Right ventricle myocardium superior (tissue), 1 donor: Measurements from ENCODE around the gene COPS8. TPM values are rescaled to one million over a fixed set of nuclear protein-coding genes. Genes with fewer than 3 reads are reported as not detected.
A peak's percentile ranks its signal among the peaks of the same experiment; 100 is the strongest.

Source experiments
- ATAC-seq: fragments of 200-7000 bp; cut with Tn5 transposase; one replicate; pipeline ENCODE4 v1.9.1; 2020; ENCODE audit warnings: mild to moderate bottlenecking; ENCODE audit not compliant: poor library complexity
- DNase-seq: peaks from one replicate; pipeline ENCODE4 v3.0.0-alpha.2; 2020
- intact Hi-C: fragments of 100-400 bp; cut with DNase I; formaldehyde crosslinking; loops from one replicate; pipeline ENCODE4 v1.11.2; 2022
- total RNA-seq: library from RNA; stranded (reverse); fragmentation: NEBNext Ultra II Directional; extraction: Animal tissue kit (Norgen Biotek cat#: 25700); gene quantifications from one replicate; pipeline ENCODE4 v1.2.1, GENCODE V29; 2021
- donor health status: DM: no; HTN: yes; CAD: no; lungs with severe emphysema.

COPS8 gene
- total RNA-seq, 1 donor from 2014 or later: 85.8 TPM

GRCh38 chr2:237061356-237061755, 24.3 kb upstream of the COPS8 start:
- no peak for DNase-seq
- intact Hi-C loops: loop anchor here (2.0 to 10.0 kb wide), 2 partner anchors 709 to 1277 kb away; no protein-coding TSS in a partner anchor

GRCh38 chr2:237062585-237062984, 23.1 kb upstream of the COPS8 start:
- ATAC-seq: no peak
- intact Hi-C loops: loop anchor here (10.0 kb wide), 1 partner anchor 1278 kb away; no protein-coding TSS in a partner anchor
- no peak for DNase-seq

More at GRCh38 chr2:237061356-237061755, 24.3 kb upstream of the COPS8 start:
- ATAC-seq: no peak

DNA sequence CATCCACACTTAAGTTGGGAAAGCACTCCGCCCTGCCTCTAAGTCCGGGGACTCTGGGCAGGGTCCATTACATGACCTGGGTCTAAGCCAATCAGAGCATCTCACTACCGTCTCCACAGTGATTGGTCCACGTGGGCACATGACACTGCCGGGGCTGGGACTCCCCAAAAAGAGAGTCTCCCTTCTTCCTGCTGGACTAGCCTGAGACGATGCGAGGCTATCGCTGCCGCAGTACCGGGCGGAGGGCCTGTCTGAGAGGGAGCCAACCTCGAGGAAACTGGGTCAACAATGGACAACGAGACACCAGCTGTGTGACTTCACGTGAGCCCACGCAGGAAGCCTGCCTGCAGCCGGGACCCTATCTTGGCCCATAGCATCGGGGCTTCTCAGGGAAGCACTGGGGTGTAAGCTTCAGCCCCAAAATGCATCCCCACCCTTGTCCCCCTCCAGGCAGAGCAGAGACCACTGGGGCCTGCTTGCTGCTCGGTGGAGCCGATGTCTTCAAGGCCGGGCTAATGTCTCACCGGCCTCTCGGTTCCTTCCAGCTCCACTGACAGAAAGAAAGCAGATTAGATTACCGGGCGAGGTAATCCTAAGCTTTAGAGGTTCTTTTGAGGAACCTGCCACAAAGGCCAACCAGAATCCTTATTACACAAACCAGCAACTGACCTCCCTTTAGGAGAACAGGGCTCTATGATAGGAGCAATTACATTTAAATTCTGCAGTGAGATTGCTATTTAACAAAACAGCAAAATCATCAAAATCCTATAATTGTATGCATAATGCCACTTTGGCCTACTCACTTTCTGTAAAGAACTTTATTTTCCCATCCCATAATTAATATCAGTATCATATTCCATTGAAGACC, 21.3 kb upstream of the COPS8 start:
- intact Hi-C loops: loop anchor here (10.0 kb wide), 1 partner anchor 1280 kb away; no protein-coding TSS in a partner anchor
- ATAC-seq: peak; percentile 21
- DNase-seq: no peak

- ATAC-seq (no peak), DNase-seq (no peak)
- intact Hi-C loops: loop anchor here (10.0 kb wide), 1 partner anchor 1280 kb away; no protein-coding TSS in a partner anchor
Measured at GRCh38 chr2:237065071-237065377, 20.7 kb upstream of the COPS8 start.

DNA sequence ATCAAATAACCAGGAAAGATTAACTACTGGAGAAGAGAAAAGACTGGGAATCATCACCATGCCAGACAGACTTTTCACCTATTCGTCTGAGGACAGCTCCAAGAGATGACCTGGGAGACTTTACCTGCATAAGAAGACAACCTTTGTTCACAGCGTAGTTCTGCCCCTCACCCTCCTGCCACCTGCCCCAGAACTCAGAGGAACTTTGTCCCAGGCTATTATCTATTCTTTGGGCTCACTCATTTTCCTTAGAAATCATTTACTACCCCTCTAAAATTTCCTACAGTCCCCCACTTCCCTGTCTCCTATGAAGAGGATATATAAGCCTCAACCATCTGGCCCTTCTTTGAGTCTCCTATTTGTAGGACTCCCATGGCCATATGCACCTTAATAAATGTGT, 19.3 kb upstream of the COPS8 start:
- no peak for ATAC-seq
- no peak for DNase-seq
- intact Hi-C loops: loop anchor here (10.0 kb wide), 1 partner anchor 1282 kb away; no protein-coding TSS in a partner anchor

GRCh38 chr2:237068005-237068576, 17.6 kb upstream of the COPS8 start:
- ATAC-seq (no peak), DNase-seq (no peak)
- intact Hi-C loops: loop anchor here (10.0 kb wide), 1 partner anchor 1283 kb away; no protein-coding TSS in a partner anchor

- DNase-seq (peak; percentile 80), ATAC-seq (peak; percentile 76)
- intact Hi-C loops: no loop called here
Measured at GRCh38 chr2:237072067-237072931, 13.4 kb upstream of the COPS8 start.

DNA sequence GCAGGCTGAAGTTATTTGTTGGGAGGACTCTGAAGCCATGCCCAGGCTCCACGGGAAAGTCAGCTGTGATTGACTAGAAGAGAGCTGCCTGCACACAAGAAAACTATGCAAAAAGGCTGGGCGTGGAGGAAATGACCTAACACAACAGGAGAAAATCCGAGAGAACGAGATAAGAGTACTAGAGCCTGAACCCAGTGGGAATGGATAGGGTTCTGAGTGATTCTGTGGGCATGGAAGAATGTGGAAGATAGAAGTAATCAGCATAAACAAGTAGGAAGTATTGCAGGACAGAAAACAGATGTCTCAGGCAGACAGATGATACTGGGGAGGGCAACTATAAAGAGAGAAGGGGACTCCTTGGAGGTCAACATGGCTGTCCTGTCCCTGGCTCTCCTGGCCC, 12.1 kb upstream of the COPS8 start:
- intact Hi-C loops: no loop called here
- DNase-seq: no peak
- peak; percentile 58 for ATAC-seq

DNA sequence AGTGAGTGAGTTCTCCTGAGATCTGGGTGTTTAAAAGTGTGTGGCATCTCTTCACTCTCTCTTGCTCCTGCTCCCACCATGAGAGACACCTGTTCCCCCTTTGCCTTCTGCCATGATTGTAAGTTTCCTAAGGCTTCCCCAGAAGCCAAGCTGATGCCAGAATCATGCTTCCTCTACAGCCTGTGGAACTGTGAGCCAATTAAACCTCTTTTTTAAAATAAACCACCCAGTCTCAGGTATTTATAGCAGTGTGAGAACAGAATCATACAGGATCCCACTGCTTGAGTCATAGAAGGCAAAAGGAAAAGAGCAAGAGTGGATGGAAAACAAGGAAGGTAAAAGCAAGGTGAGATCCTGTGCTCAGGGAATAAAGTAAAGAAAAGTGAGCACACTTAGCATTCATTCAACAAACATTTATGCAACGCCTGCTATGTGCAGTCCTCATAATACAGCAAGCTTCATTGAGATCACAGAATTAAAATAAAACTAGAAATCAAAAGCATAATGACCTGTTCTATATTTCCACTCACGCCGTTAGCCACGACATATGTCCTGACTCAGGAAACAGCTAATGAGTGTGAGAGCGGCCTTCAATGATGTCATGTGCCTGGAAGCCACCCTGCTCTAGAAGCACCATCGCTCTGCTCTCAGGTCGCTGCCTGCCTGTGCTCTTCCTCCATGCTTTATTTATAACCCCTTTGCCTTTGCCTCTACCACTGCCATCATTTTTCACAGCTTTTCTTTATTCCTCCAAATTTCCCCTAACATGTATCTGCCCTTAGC, 11.3 kb upstream of the COPS8 start:
- ATAC-seq: peak; percentile 44
- intact Hi-C loops: no loop called here

DNA sequence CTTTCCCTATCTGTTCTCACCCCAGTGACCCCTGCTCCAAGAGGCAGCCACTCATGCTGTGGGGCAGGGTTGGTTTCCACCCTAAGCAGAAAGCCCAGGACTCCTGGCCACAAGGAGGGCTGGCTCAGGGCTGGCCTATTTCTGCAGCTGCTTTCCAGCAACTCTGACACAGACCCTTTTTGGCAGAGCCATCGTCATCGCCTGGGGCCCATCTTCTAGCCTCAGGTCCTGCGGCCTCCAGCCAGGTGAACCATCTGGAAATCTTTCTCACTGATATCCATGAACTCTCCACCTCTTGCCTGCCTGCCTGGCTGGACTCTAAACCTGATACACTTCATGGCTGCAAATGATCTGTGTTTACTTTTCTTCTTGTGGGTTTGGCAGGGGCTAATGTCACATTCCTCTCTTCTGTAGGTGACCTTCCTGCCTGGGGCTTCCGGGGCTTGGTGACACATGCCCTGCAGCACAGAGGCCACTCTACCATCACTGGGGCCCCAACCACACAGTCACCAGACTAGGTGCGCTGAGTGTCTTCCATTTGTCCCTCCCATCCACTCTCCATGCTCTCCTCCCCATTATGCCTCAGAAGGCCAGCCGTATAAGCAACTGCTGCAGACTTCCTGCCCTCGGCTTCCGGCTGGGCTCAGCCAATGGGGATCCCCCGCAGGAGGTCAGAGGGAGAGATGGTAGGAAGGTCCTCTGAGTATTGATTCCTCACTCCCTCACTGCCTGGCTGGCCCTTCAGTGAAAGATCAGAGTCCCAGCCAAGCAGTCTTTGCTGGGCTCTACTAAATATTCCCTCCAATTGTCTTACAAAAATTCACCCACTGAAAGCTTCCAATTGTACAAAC, 9.7 kb upstream of the COPS8 start:
- ATAC-seq (no peak), DNase-seq (no peak)
- intact Hi-C loops: no loop called here

More for the DNA sequence above, 11.3 kb upstream of the COPS8 start:
- DNase-seq: no peak

GRCh38 chr2:237081596-237081995, 4.1 kb upstream of the COPS8 start:
- DNase-seq: no peak
- no peak for ATAC-seq
- intact Hi-C loops: no loop called here

DNA sequence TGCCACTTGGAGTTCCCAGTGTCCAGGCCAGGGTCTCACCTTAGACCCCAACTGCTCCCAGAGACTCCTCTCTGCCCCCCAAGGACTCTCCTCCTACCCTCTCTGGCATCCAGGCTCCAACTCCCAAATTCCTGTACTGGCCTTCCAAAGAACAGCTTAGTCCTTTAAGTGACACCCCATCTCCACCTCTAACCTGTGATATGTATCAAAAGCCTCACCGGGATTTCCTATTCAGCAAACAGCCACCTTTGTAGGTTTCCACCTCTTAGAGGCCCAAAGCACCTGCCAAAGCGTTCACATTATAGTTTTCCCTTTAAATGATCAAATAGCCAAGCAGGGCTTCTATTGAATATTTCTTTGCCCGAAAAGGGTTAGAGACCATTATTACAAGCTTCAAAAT, 2.7 kb upstream of the COPS8 start:
- ATAC-seq: no peak
- intact Hi-C loops: no loop called here
- no peak for DNase-seq

DNA sequence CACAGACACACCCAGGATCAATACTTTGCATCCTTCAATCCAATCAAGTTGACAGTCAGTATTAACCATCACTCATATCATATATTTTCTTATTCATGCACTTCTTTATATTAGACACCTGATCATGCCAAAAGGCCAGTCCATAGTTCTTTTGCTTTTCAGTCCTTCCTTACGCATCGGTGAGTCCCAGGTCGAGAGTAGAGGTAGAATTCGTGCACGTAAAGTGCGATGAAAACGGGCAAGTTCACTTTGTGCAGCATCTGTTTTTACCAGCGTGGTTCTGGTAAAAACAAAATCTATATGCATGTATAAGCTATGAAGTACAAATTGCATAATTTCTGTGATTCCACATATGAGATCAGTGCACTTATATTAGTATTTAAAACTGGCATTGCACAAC, 1.2 kb upstream of the COPS8 start:
- DNase-seq: no peak
- no peak for ATAC-seq
- intact Hi-C loops: no loop called here

DNA sequence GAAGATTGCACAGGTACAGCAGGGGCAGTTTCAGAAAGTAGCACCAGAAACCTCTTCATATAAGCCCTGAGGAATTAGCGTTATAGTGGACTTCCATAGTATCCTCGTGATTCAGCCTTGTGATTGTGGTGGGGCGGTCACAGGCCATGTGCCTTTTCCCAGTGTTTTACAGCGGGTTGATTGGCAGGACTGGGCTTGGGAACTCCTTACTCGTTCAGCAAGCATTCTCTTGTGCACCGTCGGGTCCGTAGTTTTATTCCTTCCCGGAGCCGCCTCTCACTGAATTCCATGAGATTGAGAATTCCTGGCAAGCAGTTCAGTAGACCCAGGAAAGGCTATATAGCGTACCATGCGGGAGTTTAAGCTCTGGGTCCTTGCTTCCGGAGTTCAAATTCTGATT, 5.2 kb downstream of the COPS8 start:
- no peak for DNase-seq
- intact Hi-C loops: no loop called here
- no peak for ATAC-seq

GRCh38 chr2:237091779-237092436, 6.2 kb downstream of the COPS8 start:
- peak; percentile 27 for DNase-seq
- intact Hi-C loops: no loop called here
- peak; percentile 83 for ATAC-seq

GRCh38 chr2:237092506-237092905, 6.8 kb downstream of the COPS8 start:
- DNase-seq (no peak), ATAC-seq (peak; percentile 5)
- intact Hi-C loops: no loop called here
